Esophagus mucosa (tissue), 1 donor: ENCODE measurements around the gene IPCEF1. TPM values are rescaled to one million over a fixed set of nuclear protein-coding genes. Genes with fewer than 3 reads are reported as not detected.

ENCODE experiments used
- ATAC-seq: fragments of 200-7000 bp; cut with Tn5 transposase; one replicate; pipeline ENCODE4 v1.9.1; 2020
- total RNA-seq: library from RNA; stranded (reverse); gene quantifications from one replicate; pipeline ENCODE4 v1.2.4, GENCODE V29; 2023
- donor health status: DM: yes; HTN: yes; CAD: no.

Gene IPCEF1
- total RNA-seq, 1 donor from 2014 or later: 1.8 TPM

DNA sequence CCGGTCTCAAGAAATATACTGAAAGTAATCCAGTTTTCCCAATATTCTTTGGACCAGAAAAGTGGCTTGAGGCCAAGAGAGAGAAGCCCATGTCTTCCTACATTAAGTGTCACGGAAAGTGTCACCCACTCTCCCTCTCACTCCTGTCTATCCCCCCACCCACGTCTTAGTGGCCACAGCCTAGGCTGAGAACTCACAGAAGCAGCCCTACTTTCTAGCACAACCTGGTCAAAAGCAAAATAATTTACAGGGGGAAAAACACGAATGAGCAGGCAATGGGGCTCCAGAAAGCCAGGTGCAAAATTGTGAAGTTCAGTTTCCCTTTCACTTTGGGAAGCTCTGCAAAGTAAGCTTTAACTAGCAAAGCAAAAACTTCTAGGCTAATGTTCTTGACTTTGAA is 199.5 kb downstream of the IPCEF1 start:
- no peak for ATAC-seq

DNA sequence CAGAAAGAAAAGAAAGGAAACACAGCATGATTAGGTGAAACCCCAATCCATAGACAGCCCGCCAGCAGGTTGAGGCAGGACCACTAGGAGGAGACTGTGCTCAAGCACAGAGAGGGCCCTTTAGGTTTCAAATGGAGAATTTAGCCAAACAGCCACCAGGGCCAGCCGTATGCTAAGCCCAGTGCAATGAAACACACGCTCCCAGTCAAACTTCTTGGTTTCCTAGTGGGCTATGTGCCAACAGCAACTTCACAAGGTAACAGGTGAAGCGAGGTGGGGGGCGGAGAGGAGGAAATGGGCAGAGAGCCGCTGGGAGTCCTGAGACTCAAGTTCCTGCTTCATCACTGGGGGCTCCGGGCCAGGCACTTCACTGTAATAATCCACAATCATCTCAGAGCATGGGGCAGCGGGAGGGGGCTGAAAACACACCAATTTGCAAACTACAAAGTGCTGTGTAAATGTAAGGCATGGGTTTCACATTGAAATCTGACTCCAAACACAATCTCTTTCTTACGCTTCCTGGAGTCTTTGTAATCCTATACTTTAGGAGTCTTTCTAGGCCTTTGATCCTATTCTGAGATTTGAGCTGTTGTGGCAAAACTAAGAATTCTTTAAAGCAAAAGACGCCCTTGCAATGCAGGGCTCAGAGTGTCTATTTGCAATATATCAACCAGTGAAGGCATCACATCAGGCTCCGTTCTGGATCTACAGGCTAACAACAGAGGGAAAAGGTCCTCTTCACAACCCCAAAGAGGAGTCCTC is 200.3 kb downstream of the IPCEF1 start:
- peak; percentile 84 for ATAC-seq

DNA sequence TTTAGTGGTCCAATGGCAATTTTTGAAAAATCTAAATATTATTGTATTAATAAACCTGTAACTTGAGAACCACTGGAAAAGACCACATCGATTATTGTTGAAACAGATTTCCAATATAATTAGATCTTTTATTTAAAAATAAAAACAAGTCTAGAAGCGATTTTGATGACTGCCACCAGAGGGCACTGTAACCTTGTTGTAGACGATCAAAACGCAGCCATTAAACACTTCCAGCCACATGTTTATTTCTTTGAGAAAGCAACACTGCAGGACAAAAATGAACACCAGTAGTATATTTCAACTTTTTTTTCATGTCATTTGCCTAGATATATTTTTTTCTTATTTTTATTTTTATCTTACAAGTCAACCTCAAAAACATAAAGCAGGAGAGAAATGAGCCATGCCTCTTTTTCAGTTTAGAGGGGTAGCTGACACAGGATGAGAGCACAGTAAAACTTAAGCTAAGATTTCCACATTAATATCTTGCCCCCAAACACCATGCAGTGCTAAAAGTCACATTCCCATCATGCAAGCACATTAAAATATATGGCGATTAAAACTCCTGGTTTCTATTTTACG is 202.1 kb downstream of the IPCEF1 start:
- ATAC-seq: peak; percentile 60

DNA sequence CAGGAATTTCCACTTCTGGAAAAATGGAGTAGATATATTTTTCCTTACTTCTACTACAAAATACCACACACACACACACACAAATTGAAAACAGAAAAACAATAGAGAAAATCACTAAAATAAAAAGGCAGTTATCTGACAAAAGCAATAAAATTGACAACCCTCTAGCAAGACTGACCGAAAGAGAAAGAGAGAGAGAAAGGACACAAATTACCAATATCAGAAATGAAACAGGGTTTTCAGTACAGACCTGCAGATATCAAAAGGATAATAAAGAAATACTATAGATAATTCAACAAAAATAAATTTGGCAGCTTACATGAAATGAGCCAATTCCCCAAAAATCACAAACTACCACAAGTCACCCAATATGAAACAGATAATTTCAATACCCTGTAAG is 212.8 kb downstream of the IPCEF1 start:
- ATAC-seq: no peak

DNA sequence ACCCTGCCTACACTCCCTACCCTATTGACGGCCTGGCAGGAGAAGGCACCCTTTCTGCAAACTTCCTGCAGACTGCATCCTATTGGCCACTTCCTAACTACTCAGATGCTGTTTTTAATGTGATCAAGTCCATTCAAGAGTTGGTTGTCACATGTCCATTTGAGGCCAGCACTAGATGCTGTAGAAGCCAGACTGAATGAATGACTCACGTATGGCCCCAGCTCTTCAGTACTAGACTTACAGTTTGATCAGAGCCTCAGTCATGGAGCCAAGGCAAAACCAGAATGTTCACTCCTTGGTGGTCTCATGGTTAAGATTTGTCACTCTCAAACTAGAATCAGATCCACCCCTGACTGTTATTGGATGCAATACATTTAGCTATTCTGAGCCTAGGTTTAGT is 215.9 kb downstream of the IPCEF1 start:
- no peak for ATAC-seq

DNA sequence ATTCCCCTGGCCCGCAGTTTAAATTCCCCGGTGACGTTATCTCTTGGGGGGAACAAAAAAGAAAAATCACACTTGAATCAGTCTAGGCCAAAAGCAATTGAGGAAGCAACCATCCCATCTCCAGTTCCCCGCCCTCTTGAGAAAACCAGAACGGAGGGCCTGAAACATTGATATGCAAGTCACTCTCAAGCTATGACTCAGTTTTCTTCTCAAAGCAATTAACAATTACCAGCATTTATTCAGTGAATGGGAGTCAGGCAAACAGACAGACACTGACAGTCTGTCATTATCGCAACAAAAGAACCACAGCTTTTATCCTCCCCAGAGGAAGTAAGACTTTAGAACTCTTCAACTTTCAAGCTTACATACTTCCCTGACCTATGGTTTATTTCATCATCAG is 216.7 kb downstream of the IPCEF1 start:
- no peak for ATAC-seq

DNA sequence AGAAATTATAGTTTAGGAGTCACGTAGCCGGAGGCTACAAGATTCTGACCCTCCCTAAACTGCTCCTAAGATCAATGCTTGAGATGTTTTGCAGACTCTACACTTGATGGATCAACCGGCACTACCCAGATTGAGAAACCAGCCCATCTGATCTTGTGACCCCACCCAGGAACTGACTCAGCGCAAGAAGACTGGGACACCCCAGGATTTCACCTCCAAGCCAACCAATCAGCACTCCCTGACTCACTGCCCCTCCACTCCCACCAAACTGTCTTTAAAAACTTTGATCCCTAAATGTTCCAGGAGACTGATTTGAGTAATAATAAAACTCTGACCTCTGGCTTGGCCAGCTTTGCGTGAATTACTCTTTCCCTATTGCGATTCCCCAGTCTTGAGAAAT is 217.8 kb downstream of the IPCEF1 start:
- peak; percentile 89 for ATAC-seq

GRCh38 chr6:154134471-154135147 is 222.0 kb downstream of the IPCEF1 start:
- no peak for ATAC-seq

DNA sequence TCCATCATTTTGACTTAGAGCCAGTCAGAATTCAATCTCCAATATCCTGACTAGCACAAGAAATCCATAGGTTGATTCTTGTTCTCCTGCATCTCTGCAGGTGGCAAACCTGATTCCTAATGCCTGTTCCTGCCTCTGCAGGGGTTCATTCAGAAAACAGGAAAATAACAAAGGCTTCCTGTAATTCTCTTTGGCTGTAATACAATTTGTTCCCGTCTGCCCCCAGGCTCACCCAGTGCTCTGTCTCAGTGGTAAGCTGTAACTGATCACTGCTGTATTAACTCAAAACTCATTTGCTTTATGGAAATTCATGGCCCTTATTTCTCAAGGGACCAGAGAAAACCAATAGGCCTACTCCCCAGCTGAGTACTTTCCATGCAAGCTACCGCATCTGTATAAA is 228.9 kb downstream of the IPCEF1 start:
- ATAC-seq: no peak

- no peak for ATAC-seq
Observed at GRCh38 chr6:154125421-154125820, 231.2 kb downstream of the IPCEF1 start.

- no peak for ATAC-seq
Observed at GRCh38 chr6:154123155-154123956, 233.2 kb downstream of the IPCEF1 start.

- no peak for ATAC-seq
Observed at GRCh38 chr6:154122195-154122925, 234.2 kb downstream of the IPCEF1 start.

DNA sequence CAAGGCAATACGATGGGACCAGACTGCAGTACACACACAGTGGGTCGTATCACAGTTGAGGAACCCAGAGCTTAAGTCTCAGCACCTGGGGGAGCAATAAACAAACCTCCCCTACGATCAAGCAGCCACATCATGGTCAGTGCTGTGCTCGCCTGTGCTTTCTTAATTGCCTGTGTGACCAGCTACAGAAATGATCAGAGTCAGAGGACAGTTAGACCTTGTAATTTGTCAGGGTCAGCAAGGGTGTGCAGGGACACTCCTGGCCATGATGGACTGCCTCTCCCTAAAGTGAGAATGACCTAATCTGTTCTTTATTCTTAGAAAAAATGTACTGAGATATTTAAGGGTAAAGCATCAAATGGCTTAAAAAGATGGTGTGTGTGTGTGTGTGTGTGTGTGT is 239.1 kb downstream of the IPCEF1 start:
- ATAC-seq: no peak

GRCh38 chr6:154113392-154113791 is 243.2 kb downstream of the IPCEF1 start:
- ATAC-seq: peak; percentile 66

GRCh38 chr6:154112181-154112809 is 244.3 kb downstream of the IPCEF1 start:
- ATAC-seq: peak; percentile 98

DNA sequence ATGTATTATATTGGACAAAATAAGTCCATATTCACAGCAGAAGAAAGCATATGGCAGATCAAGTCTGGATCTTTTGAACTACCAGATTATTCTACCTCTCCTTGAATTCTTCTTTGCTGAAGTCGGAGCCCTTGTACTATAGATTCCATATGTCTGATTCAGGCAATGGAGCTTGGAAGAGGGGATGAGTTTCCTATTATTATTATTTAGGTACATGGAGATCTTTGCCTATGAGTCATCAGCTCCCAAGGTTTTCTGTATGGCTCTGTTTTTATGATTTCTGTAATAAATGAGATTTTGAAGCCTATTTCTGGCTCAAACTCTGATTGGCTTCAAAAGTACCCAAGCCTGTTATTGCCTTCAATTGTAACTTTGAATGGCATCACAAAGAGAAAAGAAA is 245.6 kb downstream of the IPCEF1 start:
- ATAC-seq: no peak

DNA sequence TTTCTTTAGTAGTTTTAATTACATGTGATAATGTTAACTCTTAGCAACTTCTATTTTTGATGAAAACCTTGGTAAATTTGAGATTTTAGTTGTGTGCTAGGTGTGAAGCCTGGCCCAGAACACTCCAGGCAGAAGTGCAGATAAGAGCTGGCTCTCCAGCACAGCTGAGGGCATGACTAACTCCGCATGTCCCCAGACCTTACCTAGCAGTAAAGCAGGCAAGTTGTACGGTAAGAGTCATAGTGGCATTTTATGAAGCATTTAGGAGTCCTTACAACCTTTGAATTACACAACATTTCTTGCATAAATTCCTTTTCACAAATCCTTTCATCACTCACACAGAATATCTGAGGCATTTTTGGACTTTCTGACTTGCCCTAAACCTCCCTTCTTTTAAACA is 250.4 kb downstream of the IPCEF1 start:
- ATAC-seq: no peak
